Prostate gland (tissue), 2 donors: Measurements from ENCODE around the gene PTPRD.

Experiments
- CTCF ChIP-seq, 4 experiments: fragments of 200-600 bp in 2 of 4; fragments of 450-650 bp in 2 of 4; sonication (generic) in 2 of 4; IDR thresholded peaks; 1 replicate in 3 of 4; 2 replicates in 1 of 4; pipeline ENCODE4 v1.5.1; 2016 to 2019; ENCODE audit warnings: antibody characterized with exemption in 4 of 4, mild to moderate bottlenecking in 2 of 4, moderate library complexity in 2 of 4
- POLR2AphosphoS5 ChIP-seq: sonication (generic); formaldehyde crosslinking; IDR thresholded peaks from one replicate; pipeline ENCODE4 v1.6.1; 2017; ENCODE audit warnings: antibody characterized with exemption

DNA sequence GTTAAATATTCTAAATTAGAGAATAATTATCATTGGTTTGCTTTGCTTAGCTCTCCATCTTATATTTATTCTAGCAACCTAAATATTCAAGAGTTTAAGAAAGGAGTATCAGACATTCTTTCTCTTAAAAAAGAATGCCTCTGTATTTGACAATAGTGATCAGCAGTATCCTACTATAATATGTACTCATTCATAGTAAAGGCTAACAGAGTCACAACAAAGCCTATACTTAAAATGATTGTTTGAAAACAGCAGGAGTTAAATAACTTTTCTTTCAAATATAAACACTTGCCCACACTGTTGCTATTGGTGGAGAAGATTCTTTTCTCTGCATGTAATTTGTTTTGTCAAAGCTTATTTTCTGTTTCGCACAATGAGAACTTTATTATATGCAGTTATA is 178.4 kb downstream of the PTPRD start:
- TF ChIP-seq CTCF (IDR thresholded peaks at IDR 0.05) (no peak), POLR2AphosphoS5 (no peak)
